Stimulated activated naive CD8-positive, alpha-beta T cell treated with anti-CD3 and anti-CD28 coated beads, Interleukin-15, amount 100 ng/mL, for 72 hours (primary cell): ENCODE results near the gene ZNF418.
A peak's percentile ranks its signal among the peaks of the same experiment; 100 is the strongest.

Experiments used
- ATAC-seq: fragments of 150-1000 bp; cut with Tn5 transposase; 2 replicates; pipeline ENCODE4 v1.10.0; 2021; ENCODE audit warnings: mild to moderate bottlenecking, moderate library complexity
- DNase-seq, 2 donors: peaks; one replicate each; pipeline ENCODE4 v3.0.0; 2021 to 2022
- H3K27ac Mint-ChIP-seq, 2 donors: one replicate each; pipeline ENCODE4 v1.8.0; 2022; ENCODE audit warnings: mild to moderate bottlenecking in 2 of 2, mixed read lengths in 2 of 2, moderate library complexity in 2 of 2
- H3K27me3 Mint-ChIP-seq: one replicate; pipeline ENCODE4 v1.8.0; 2022; ENCODE audit warnings: mixed read lengths
- H3K4me1 Mint-ChIP-seq: one replicate; pipeline ENCODE4 v1.8.0; 2022; ENCODE audit warnings: mild to moderate bottlenecking, mixed read lengths
- H3K4me3 Mint-ChIP-seq, 2 donors: one replicate each; pipeline ENCODE4 v1.8.0; 2022; ENCODE audit warnings: mild to moderate bottlenecking in 2 of 2, mixed read lengths in 2 of 2, moderate library complexity in 1 of 2
- H3K9me3 Mint-ChIP-seq, 2 donors: one replicate each; pipeline ENCODE4 v1.8.0; 2022; ENCODE audit warnings: mixed read lengths in 2 of 2

Gene ZNF418

GRCh38 chr19:57934820-57935665 lies at the start of gene ZNF418:
Gene ZNF418, minus strand, starts transcription at chr19:57935402. Its CDS starts 1,580 bp downstream, at chr19:57933822.
- Mint-ChIP-seq H3K4me1 (peaks cover 13% of the 10 kb centered on the region), H3K27ac (peak within 1 kb of the TSS; percentile 88 to 96), H3K9me3 (peaks cover 43 to 70% of the 10 kb centered on the region in 2 donors), H3K27me3 (peaks cover 10% of the 10 kb centered on the region), H3K4me3 (peak within 1 kb of the TSS; percentile 86 to 94)
- ATAC-seq (peak; percentile 94), DNase-seq (peak; percentile 38 to 54)

- H3K27me3 Mint-ChIP-seq: no peaks in the 10 kb centered on the region
- peaks cover 69 to 96% of the 10 kb centered on the region in 2 donors for H3K9me3 Mint-ChIP-seq
- no peaks in the 10 kb centered on the region for H3K4me1 Mint-ChIP-seq
- ATAC-seq (no peak), DNase-seq (no peak)
- H3K27ac Mint-ChIP-seq: no peak overlapping the region
- no peak overlapping the region for H3K4me3 Mint-ChIP-seq
Observed at GRCh38 chr19:57978586-57979289, 43.5 kb upstream of the ZNF418 start.

GRCh38 chr19:57974434-57974833 lies 39.2 kb upstream of the ZNF418 start, which contains the start of gene C19orf18:
Gene C19orf18, minus strand, starts transcription at chr19:57974534. Its CDS starts 102 bp downstream, at chr19:57974432.
- no peak for ATAC-seq
- H3K9me3 Mint-ChIP-seq: peaks cover 52 to 86% of the 10 kb centered on the region in 2 donors
- H3K27ac Mint-ChIP-seq: peak within 1 kb of the TSS in 1 of 2 donors; percentile 57
- H3K4me3 Mint-ChIP-seq: no peak within 1 kb of the TSS
- no peak for DNase-seq
- H3K4me1 Mint-ChIP-seq: no peaks in the 10 kb centered on the region
- no peaks in the 10 kb centered on the region for H3K27me3 Mint-ChIP-seq

- Mint-ChIP-seq H3K27me3 (no peaks in the 10 kb centered on the region), H3K27ac (no peak overlapping the region), H3K4me1 (no peaks in the 10 kb centered on the region), H3K4me3 (no peak overlapping the region), H3K9me3 (peaks cover 27 to 53% of the 10 kb centered on the region in 2 donors)
- ATAC-seq (no peak), DNase-seq (no peak)
Observed at GRCh38 chr19:57964761-57965160, 29.6 kb upstream of the ZNF418 start.

- Mint-ChIP-seq H3K4me1 (no peaks in the 10 kb centered on the region), H3K27ac (no peak overlapping the region), H3K9me3 (peaks cover 22 to 53% of the 10 kb centered on the region in 2 donors), H3K27me3 (no peaks in the 10 kb centered on the region), H3K4me3 (no peak overlapping the region)
- DNase-seq: no peak
- ATAC-seq: no peak
Observed at GRCh38 chr19:57961785-57962184, 26.6 kb upstream of the ZNF418 start.

GRCh38 chr19:57954996-57955395 lies 19.8 kb upstream of the ZNF418 start:
- ATAC-seq (no peak), DNase-seq (no peak)
- Mint-ChIP-seq H3K4me1 (no peaks in the 10 kb centered on the region), H3K4me3 (no peak overlapping the region), H3K9me3 (peaks cover 36 to 57% of the 10 kb centered on the region in 2 donors), H3K27me3 (no peaks in the 10 kb centered on the region), H3K27ac (no peak overlapping the region)

- no peak for ATAC-seq
- Mint-ChIP-seq H3K27me3 (no peaks in the 10 kb centered on the region), H3K27ac (no peak overlapping the region), H3K4me3 (no peak overlapping the region), H3K4me1 (peaks cover 13% of the 10 kb centered on the region), H3K9me3 (peaks cover 33 to 54% of the 10 kb centered on the region in 2 donors)
- DNase-seq: no peak
Observed at GRCh38 chr19:57949702-57950101, 14.5 kb upstream of the ZNF418 start.

GRCh38 chr19:57949296-57949695 lies 14.1 kb upstream of the ZNF418 start:
- peaks cover 29 to 54% of the 10 kb centered on the region in 2 donors for H3K9me3 Mint-ChIP-seq
- H3K4me3 Mint-ChIP-seq: no peak overlapping the region
- H3K27me3 Mint-ChIP-seq: no peaks in the 10 kb centered on the region
- ATAC-seq (no peak), DNase-seq (no peak)
- H3K27ac Mint-ChIP-seq: no peak overlapping the region
- H3K4me1 Mint-ChIP-seq: peaks cover 13% of the 10 kb centered on the region

- peak; percentile 91 to 95 for DNase-seq
- peak within 1 kb of the TSS; percentile 96 for H3K4me3 Mint-ChIP-seq
- H3K27me3 Mint-ChIP-seq: no peaks in the 10 kb centered on the region
- peak; percentile 98 for ATAC-seq
- H3K27ac Mint-ChIP-seq: peak within 1 kb of the TSS; percentile 94 to 98
- H3K4me1 Mint-ChIP-seq: peaks cover 13% of the 10 kb centered on the region
- peaks cover 35 to 56% of the 10 kb centered on the region in 2 donors for H3K9me3 Mint-ChIP-seq
Observed at GRCh38 chr19:57947419-57948134, 12.4 kb upstream of the ZNF418 start, which contains the start of gene ZNF256. Gene ZNF256, minus strand, starts transcription at chr19:57947706. Its CDS starts 232 bp downstream, at chr19:57947474.

GRCh38 chr19:57947088-57947418 lies 11.9 kb upstream of the ZNF418 start:
- peak overlapping the region; percentile 94 to 98 for H3K27ac Mint-ChIP-seq
- H3K4me1 Mint-ChIP-seq: peaks cover 13% of the 10 kb centered on the region
- H3K4me3 Mint-ChIP-seq: peak overlapping the region; percentile 96
- H3K9me3 Mint-ChIP-seq: peaks cover 40 to 61% of the 10 kb centered on the region in 2 donors
- H3K27me3 Mint-ChIP-seq: no peaks in the 10 kb centered on the region
- no peak for ATAC-seq
- DNase-seq: no peak

- Mint-ChIP-seq H3K27me3 (no peaks in the 10 kb centered on the region), H3K4me1 (peaks cover 13% of the 10 kb centered on the region), H3K27ac (peak overlapping the region in 1 of 2 donors; percentile 82), H3K4me3 (peak overlapping the region; percentile 96), H3K9me3 (peaks cover 46 to 67% of the 10 kb centered on the region in 2 donors)
- ATAC-seq: no peak
- no peak for DNase-seq
Observed at GRCh38 chr19:57946316-57946715, 11.1 kb upstream of the ZNF418 start.

- DNase-seq (no peak), ATAC-seq (no peak)
- Mint-ChIP-seq H3K27ac (no peak overlapping the region), H3K27me3 (no peaks in the 10 kb centered on the region), H3K4me1 (peaks cover 10% of the 10 kb centered on the region), H3K4me3 (no peak overlapping the region), H3K9me3 (peaks cover 48 to 81% of the 10 kb centered on the region in 2 donors)
Observed at GRCh38 chr19:57941593-57941992, 6.4 kb upstream of the ZNF418 start.

- ATAC-seq (no peak), DNase-seq (no peak)
- Mint-ChIP-seq H3K4me1 (peaks cover 13% of the 10 kb centered on the region), H3K4me3 (no peak overlapping the region), H3K9me3 (peaks cover 39 to 66% of the 10 kb centered on the region in 2 donors), H3K27ac (no peak overlapping the region), H3K27me3 (peaks cover 10% of the 10 kb centered on the region)
Observed at GRCh38 chr19:57935731-57936130, 529 bp upstream of the ZNF418 start.

GRCh38 chr19:57927587-57927986 lies 7.6 kb downstream of the ZNF418 start:
- peak overlapping the region in 1 of 2 donors; percentile 76 for H3K27ac Mint-ChIP-seq
- DNase-seq: no peak
- ATAC-seq: no peak
- no peaks in the 10 kb centered on the region for H3K27me3 Mint-ChIP-seq
- no peak overlapping the region for H3K4me3 Mint-ChIP-seq
- no peaks in the 10 kb centered on the region for H3K4me1 Mint-ChIP-seq
- H3K9me3 Mint-ChIP-seq: peaks cover 42 to 54% of the 10 kb centered on the region in 2 donors
